ENCODE results near the gene JAG1.

The JAG1 gene

GRCh38 chr20:10644458-10645204 lies 29.2 kb downstream of the JAG1 start:
- no peak for DNase-seq (ENCODE audit: low read depth)
- TF ChIP-seq, protein P1, sequence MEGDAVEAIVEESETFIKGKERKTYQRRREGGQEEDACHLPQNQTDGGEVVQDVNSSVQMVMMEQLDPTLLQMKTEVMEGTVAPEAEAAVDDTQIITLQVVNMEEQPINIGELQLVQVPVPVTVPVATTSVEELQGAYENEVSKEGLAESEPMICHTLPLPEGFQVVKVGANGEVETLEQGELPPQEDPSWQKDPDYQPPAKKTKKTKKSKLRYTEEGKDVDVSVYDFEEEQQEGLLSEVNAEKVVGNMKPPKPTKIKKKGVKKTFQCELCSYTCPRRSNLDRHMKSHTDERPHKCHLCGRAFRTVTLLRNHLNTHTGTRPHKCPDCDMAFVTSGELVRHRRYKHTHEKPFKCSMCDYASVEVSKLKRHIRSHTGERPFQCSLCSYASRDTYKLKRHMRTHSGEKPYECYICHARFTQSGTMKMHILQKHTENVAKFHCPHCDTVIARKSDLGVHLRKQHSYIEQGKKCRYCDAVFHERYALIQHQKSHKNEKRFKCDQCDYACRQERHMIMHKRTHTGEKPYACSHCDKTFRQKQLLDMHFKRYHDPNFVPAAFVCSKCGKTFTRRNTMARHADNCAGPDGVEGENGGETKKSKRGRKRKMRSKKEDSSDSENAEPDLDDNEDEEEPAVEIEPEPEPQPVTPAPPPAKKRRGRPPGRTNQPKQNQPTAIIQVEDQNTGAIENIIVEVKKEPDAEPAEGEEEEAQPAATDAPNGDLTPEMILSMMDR (conservative IDR thresholded peaks at IDR 0.05; ENCODE audit: low read depth, low read length): no peak
- no peak overlapping the region for H3K4me3 ChIP-seq (ENCODE audit: low read depth, low read length)

DNA sequence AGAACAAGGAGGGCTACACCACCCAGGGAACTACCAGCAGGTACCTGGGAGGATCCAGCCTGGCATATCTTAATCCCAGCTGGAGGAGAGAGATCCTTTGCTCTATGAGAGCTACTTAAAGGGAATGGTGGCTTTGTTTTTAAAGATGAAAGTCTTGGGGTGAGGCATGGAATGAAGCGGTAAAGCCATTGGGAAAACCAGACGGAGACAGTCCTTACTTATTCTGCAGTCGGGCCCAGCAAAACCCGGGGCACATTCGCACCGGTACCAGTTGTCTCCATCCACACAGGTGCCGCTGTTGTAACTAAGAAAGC lies 30.3 kb downstream of the JAG1 start:
- TF ChIP-seq, protein P1 (conservative IDR thresholded peaks at IDR 0.05; ENCODE audit: low read depth, low read length): no peak
- H3K4me3 ChIP-seq (ENCODE audit: low read depth, low read length): no peak overlapping the region
- no peak for DNase-seq (ENCODE audit: low read depth)

DNA sequence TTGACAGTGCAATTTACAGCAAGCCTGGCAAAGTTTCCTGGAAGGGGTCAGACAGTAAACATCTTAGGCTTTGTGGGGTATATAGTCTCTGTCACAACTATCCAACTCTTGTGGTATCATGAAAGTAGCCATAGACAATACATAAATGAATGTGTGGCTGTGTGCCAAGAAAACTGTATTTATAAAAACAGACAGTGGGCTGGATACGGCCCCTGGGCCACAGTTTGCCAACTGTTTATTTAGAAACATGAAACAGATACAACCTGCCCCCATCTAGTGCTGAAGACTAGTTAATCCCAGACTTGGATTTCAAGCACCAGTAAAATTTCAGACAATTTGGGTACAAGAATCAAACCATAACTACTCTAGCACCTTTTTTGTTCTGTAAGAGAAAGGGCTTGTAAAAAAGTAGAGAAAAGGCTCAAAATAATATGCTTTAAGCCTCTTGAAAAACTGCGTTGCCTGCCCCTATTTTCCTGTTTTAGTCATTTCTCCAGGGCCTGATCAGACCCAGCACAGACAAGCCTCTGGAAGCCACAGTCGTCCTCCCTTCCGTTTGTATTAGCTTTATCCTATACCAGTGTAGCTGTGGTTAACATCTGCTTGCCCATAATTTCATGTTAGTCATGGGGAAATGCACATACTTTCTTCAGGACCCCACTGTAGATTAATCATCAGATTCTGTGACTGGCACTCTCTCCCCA lies 30.8 kb downstream of the JAG1 start:
- peak; percentile 50 for DNase-seq (ENCODE audit: low read depth)
- TF ChIP-seq, protein P1 (conservative IDR thresholded peaks at IDR 0.05; ENCODE audit: low read depth, low read length): no peak
- no peak overlapping the region for H3K4me3 ChIP-seq (ENCODE audit: low read depth, low read length)

DNA sequence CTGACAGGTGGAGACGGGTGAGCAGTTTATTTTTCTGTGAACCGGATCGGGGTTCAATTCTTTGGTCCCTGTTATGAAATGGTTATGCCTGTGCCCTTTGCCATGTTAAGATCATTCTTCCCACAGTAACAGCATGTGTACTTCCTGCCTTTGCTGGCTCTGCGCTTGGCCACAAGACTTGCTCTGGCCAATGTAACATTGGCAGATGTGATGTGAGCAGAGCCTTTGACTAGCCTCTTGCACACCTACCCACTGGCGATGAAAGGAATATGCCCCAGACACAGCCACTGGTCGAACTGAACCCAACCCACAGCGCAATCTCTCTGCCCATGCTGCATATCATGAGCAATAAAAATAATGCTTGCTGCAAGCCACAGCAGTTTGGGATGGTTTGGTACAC lies 31.9 kb downstream of the JAG1 start:
- TF ChIP-seq, protein P1 (conservative IDR thresholded peaks at IDR 0.05; ENCODE audit: low read depth, low read length): no peak
- DNase-seq (ENCODE audit: low read depth): no peak

GRCh38 chr20:10641467-10641866 lies 32.3 kb downstream of the JAG1 start:
- H3K4me3 ChIP-seq (ENCODE audit: low read depth, low read length): no peak overlapping the region
- DNase-seq (ENCODE audit: low read depth): no peak
- TF ChIP-seq, protein P1 (conservative IDR thresholded peaks at IDR 0.05; ENCODE audit: low read depth, low read length): no peak

More for the DNA sequence above, 31.9 kb downstream of the JAG1 start:
- H3K4me3 ChIP-seq (ENCODE audit: low read depth, low read length): no peak overlapping the region

- TF ChIP-seq, protein P1 (conservative IDR thresholded peaks at IDR 0.05; ENCODE audit: low read depth, low read length): no peak
- no peak overlapping the region for H3K4me3 ChIP-seq (ENCODE audit: low read depth, low read length)
- no peak for DNase-seq (ENCODE audit: low read depth)
Measured at GRCh38 chr20:10640897-10641296, 32.9 kb downstream of the JAG1 start.
